SK-N-DZ (cell line): ENCODE results near the gene PPP6C.

Experiments used
- DNase-seq: peaks from one replicate; pipeline ENCODE4 v3.0.0-alpha.2; 2015; ENCODE audit warnings: low spot score

The PPP6C gene

DNA sequence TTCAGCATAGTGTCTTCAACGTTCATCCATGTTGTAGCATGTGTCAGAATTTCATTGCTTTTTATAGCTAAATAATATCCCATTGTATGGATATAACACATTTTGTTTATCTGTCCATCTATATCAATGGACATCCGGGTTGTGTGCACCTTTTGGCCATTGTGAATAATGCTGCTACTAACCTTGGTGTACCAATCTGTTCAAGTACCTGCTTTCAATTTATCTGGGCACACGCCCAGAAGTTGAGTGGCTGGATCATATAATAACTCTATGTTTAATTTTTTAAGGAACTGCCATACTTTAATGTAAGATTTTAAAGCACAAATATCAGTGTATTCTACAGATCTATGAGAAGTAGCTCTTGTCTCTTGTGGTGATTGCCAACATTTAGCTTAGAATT, 89.8 kb downstream of the PPP6C start:
- no peak for DNase-seq
